Activated T-helper 1 cell treated with anti-CD3 and anti-CD28 coated beads, Interleukin-12 subunit alpha, Interleukin-12 subunit beta, Interleukin-2, Interleukin-4 antibody, amounts not matched to agents 30 ng/mL and 10 ng/mL and 1 ng/mL, durations not matched to agents 14 hours and 24 hours and 36 hours (primary cell): Measurements from ENCODE around the gene PRKCA. TPM values are rescaled to one million over a fixed set of nuclear protein-coding genes. Genes with fewer than 3 reads are reported as not detected.

ENCODE experiments used
- DNase-seq: peaks from one replicate; pipeline ENCODE4 v3.0.0; 2021; ENCODE audit warnings: low spot score
- H3K27ac Mint-ChIP-seq: one replicate; pipeline ENCODE4 v1.8.0; 2021; ENCODE audit warnings: mild to moderate bottlenecking, mixed read lengths
- H3K27me3 Mint-ChIP-seq: one replicate; pipeline ENCODE4 v1.8.0; 2022; ENCODE audit warnings: mild to moderate bottlenecking, moderate library complexity, mixed read lengths; ENCODE audit not compliant: insufficient read depth
- H3K36me3 Mint-ChIP-seq: one replicate; pipeline ENCODE4 v1.8.0; 2021; ENCODE audit warnings: low read depth, mixed read lengths
- H3K4me1 Mint-ChIP-seq: one replicate; pipeline ENCODE4 v1.8.0; 2021; ENCODE audit warnings: low read depth, mixed read lengths
- H3K4me3 Mint-ChIP-seq: one replicate; pipeline ENCODE4 v1.8.0; 2021; ENCODE audit warnings: mild to moderate bottlenecking, moderate library complexity, mixed read lengths
- H3K9me3 Mint-ChIP-seq: one replicate; pipeline ENCODE4 v1.8.0; 2021; ENCODE audit warnings: mixed read lengths
- intact Hi-C: fragments of 100-400 bp; cut with micrococcal nuclease; formaldehyde crosslinking; loops from one replicate; pipeline ENCODE4 v1.15.1; 2024
- total RNA-seq: library from RNA; stranded (reverse); gene quantifications from 2 replicates; pipeline ENCODE4 v1.2.3, GENCODE V29; 2022

PRKCA gene
- total RNA-seq, 1 donor from 2014 or later: 157 TPM

- Mint-ChIP-seq H3K4me1 (no peaks in the 10 kb centered on the region), H3K36me3 (no peaks in the 10 kb centered on the region), H3K9me3 (peaks cover 6% of the 10 kb centered on the region), H3K27ac (no peak overlapping the region), H3K27me3 (peaks cover 1% of the 10 kb centered on the region), H3K4me3 (no peak overlapping the region)
- intact Hi-C loops: no loop called here
- no peak for DNase-seq
Measured at GRCh38 chr17:66850692-66851091, 548.3 kb downstream of the PRKCA start.

GRCh38 chr17:66855204-66855603 lies 552.8 kb downstream of the PRKCA start:
- Mint-ChIP-seq H3K4me3 (no peak overlapping the region), H3K27me3 (peaks cover 5% of the 10 kb centered on the region)

GRCh38 chr17:66858226-66859083 lies 556.0 kb downstream of the PRKCA start:
- Mint-ChIP-seq H3K4me1 (no peaks in the 10 kb centered on the region), H3K4me3 (no peak overlapping the region), H3K36me3 (no peaks in the 10 kb centered on the region), H3K9me3 (no peaks in the 10 kb centered on the region), H3K27me3 (peaks cover 8% of the 10 kb centered on the region), H3K27ac (no peak overlapping the region)
- intact Hi-C loops: no loop called here
- DNase-seq: no peak

More at GRCh38 chr17:66855204-66855603, 552.8 kb downstream of the PRKCA start:
- H3K4me1 Mint-ChIP-seq: no peaks in the 10 kb centered on the region
- H3K36me3 Mint-ChIP-seq: no peaks in the 10 kb centered on the region
- no peaks in the 10 kb centered on the region for H3K9me3 Mint-ChIP-seq
- intact Hi-C loops: no loop called here
- no peak overlapping the region for H3K27ac Mint-ChIP-seq
- DNase-seq: no peak

GRCh38 chr17:66859353-66859752 lies 556.9 kb downstream of the PRKCA start:
- DNase-seq: no peak
- intact Hi-C loops: no loop called here
- Mint-ChIP-seq H3K27me3 (peaks cover 8% of the 10 kb centered on the region), H3K4me3 (no peak overlapping the region), H3K27ac (no peak overlapping the region), H3K9me3 (peaks cover 2% of the 10 kb centered on the region), H3K36me3 (no peaks in the 10 kb centered on the region), H3K4me1 (no peaks in the 10 kb centered on the region)

GRCh38 chr17:66860204-66860603 lies 557.8 kb downstream of the PRKCA start:
- intact Hi-C loops: no loop called here
- no peak for DNase-seq
- H3K4me3 Mint-ChIP-seq: no peak overlapping the region
- H3K9me3 Mint-ChIP-seq: peaks cover 4% of the 10 kb centered on the region
- H3K4me1 Mint-ChIP-seq: no peaks in the 10 kb centered on the region
- H3K36me3 Mint-ChIP-seq: no peaks in the 10 kb centered on the region
- H3K27ac Mint-ChIP-seq: no peak overlapping the region
- H3K27me3 Mint-ChIP-seq: peaks cover 10% of the 10 kb centered on the region

Other genes with a start within 250 kb of the PRKCA start
- gene CEP112, start 110.5 kb upstream of the PRKCA start, total RNA-seq: 1.3 and 1.7 TPM in 2 replicates
- not detected in 2 replicates for gene APOH, start 73.2 kb upstream of the PRKCA start, total RNA-seq